Measurements from ENCODE around the gene PANK3. TPM values are rescaled to one million over a fixed set of nuclear protein-coding genes. Genes with fewer than 3 reads are reported as not detected.

Gene PANK3
- total RNA-seq, result 10 to 100 TPM; 38.6 to 44.0 (median 41.6) TPM

GRCh38 chr5:168578538-168579487 lies at the start of gene PANK3:
Gene PANK3, minus strand, starts transcription at chr5:168579368. Its CDS starts 85 bp downstream, at chr5:168579283.
- ATAC-seq, result peak; percentile 77
- no peaks in the 10 kb centered on the region for H3K27me3 Mint-ChIP-seq (ENCODE audit: low read depth)
- no peak for DNase-seq
- H3K9me3 Mint-ChIP-seq, result no peaks in the 10 kb centered on the region
- peak within 1 kb of the TSS; percentile 94 for H3K4me3 Mint-ChIP-seq
- H3K36me3 Mint-ChIP-seq (ENCODE audit: insufficient read depth), result peaks cover 2% of the 10 kb centered on the region
- H3K4me1 Mint-ChIP-seq (ENCODE audit: low read depth), result peaks cover 32% of the 10 kb centered on the region

GRCh38 chr5:168624850-168625364 lies 45.7 kb upstream of the PANK3 start:
- ATAC-seq, result no peak

GRCh38 chr5:168620807-168621206 lies 41.6 kb upstream of the PANK3 start:
- DNase-seq (no peak), ATAC-seq (no peak)
- no peak overlapping the region for H3K4me3 Mint-ChIP-seq
- H3K9me3 Mint-ChIP-seq, result no peaks in the 10 kb centered on the region
- H3K27me3 Mint-ChIP-seq (ENCODE audit: low read depth), result peaks cover 6% of the 10 kb centered on the region
- no peaks in the 10 kb centered on the region for H3K36me3 Mint-ChIP-seq (ENCODE audit: insufficient read depth)
- H3K4me1 Mint-ChIP-seq (ENCODE audit: low read depth), result no peaks in the 10 kb centered on the region

More at GRCh38 chr5:168624850-168625364, 45.7 kb upstream of the PANK3 start:
- Mint-ChIP-seq H3K4me1 (ENCODE audit: low read depth) (no peaks in the 10 kb centered on the region), H3K9me3 (peaks cover under 1% of the 10 kb centered on the region), H3K4me3 (no peak overlapping the region), H3K36me3 (ENCODE audit: insufficient read depth) (no peaks in the 10 kb centered on the region), H3K27me3 (ENCODE audit: low read depth) (peaks cover 22% of the 10 kb centered on the region)
- no peak for DNase-seq

GRCh38 chr5:168614661-168615060 lies 35.5 kb upstream of the PANK3 start:
- peaks cover 3% of the 10 kb centered on the region for H3K36me3 Mint-ChIP-seq (ENCODE audit: insufficient read depth)
- peaks cover 11% of the 10 kb centered on the region for H3K4me1 Mint-ChIP-seq (ENCODE audit: low read depth)
- ATAC-seq (no peak), DNase-seq (no peak)
- no peaks in the 10 kb centered on the region for H3K9me3 Mint-ChIP-seq
- H3K27me3 Mint-ChIP-seq (ENCODE audit: low read depth), result no peaks in the 10 kb centered on the region
- H3K4me3 Mint-ChIP-seq, result no peak overlapping the region

GRCh38 chr5:168613996-168614395 lies 34.8 kb upstream of the PANK3 start:
- peaks cover 3% of the 10 kb centered on the region for H3K36me3 Mint-ChIP-seq (ENCODE audit: insufficient read depth)
- H3K27me3 Mint-ChIP-seq (ENCODE audit: low read depth), result no peaks in the 10 kb centered on the region
- peaks cover 11% of the 10 kb centered on the region for H3K4me1 Mint-ChIP-seq (ENCODE audit: low read depth)
- ATAC-seq (no peak), DNase-seq (no peak)
- H3K4me3 Mint-ChIP-seq, result no peak overlapping the region
- no peaks in the 10 kb centered on the region for H3K9me3 Mint-ChIP-seq

GRCh38 chr5:168613396-168613795 lies 34.2 kb upstream of the PANK3 start:
- peaks cover 11% of the 10 kb centered on the region for H3K4me1 Mint-ChIP-seq (ENCODE audit: low read depth)
- DNase-seq (no peak), ATAC-seq (no peak)
- H3K27me3 Mint-ChIP-seq (ENCODE audit: low read depth), result no peaks in the 10 kb centered on the region
- peaks cover 3% of the 10 kb centered on the region for H3K36me3 Mint-ChIP-seq (ENCODE audit: insufficient read depth)
- no peak overlapping the region for H3K4me3 Mint-ChIP-seq
- no peaks in the 10 kb centered on the region for H3K9me3 Mint-ChIP-seq

- no peaks in the 10 kb centered on the region for H3K27me3 Mint-ChIP-seq (ENCODE audit: low read depth)
- H3K9me3 Mint-ChIP-seq, result no peaks in the 10 kb centered on the region
- H3K4me1 Mint-ChIP-seq (ENCODE audit: low read depth), result peaks cover 12% of the 10 kb centered on the region
- peak; percentile 73 for ATAC-seq
- peaks cover 3% of the 10 kb centered on the region for H3K36me3 Mint-ChIP-seq (ENCODE audit: insufficient read depth)
- DNase-seq, result no peak
- peak overlapping the region; percentile 9 for H3K4me3 Mint-ChIP-seq
Measured at GRCh38 chr5:168612996-168613395, 33.8 kb upstream of the PANK3 start.

- DNase-seq, result no peak
- H3K4me1 Mint-ChIP-seq (ENCODE audit: low read depth), result peaks cover 13% of the 10 kb centered on the region
- peaks cover 3% of the 10 kb centered on the region for H3K36me3 Mint-ChIP-seq (ENCODE audit: insufficient read depth)
- H3K27me3 Mint-ChIP-seq (ENCODE audit: low read depth), result no peaks in the 10 kb centered on the region
- H3K9me3 Mint-ChIP-seq, result no peaks in the 10 kb centered on the region
- H3K4me3 Mint-ChIP-seq, result no peak overlapping the region
- no peak for ATAC-seq
Measured at GRCh38 chr5:168612123-168612522, 33.0 kb upstream of the PANK3 start.

- no peaks in the 10 kb centered on the region for H3K9me3 Mint-ChIP-seq
- H3K27me3 Mint-ChIP-seq (ENCODE audit: low read depth), result no peaks in the 10 kb centered on the region
- ATAC-seq, result no peak
- H3K4me1 Mint-ChIP-seq (ENCODE audit: low read depth), result peaks cover 13% of the 10 kb centered on the region
- H3K36me3 Mint-ChIP-seq (ENCODE audit: insufficient read depth), result peaks cover 3% of the 10 kb centered on the region
- H3K4me3 Mint-ChIP-seq, result no peak overlapping the region
- DNase-seq, result no peak
Measured at GRCh38 chr5:168611165-168611564, 32.0 kb upstream of the PANK3 start.

- DNase-seq (no peak), ATAC-seq (no peak)
- Mint-ChIP-seq H3K4me1 (ENCODE audit: low read depth) (peaks cover 13% of the 10 kb centered on the region), H3K36me3 (ENCODE audit: insufficient read depth) (peaks cover 3% of the 10 kb centered on the region), H3K4me3 (no peak overlapping the region), H3K9me3 (no peaks in the 10 kb centered on the region), H3K27me3 (ENCODE audit: low read depth) (no peaks in the 10 kb centered on the region)
Measured at GRCh38 chr5:168609806-168610482, 30.8 kb upstream of the PANK3 start.

GRCh38 chr5:168608821-168609220 lies 29.7 kb upstream of the PANK3 start:
- no peak for ATAC-seq
- Mint-ChIP-seq H3K9me3 (no peaks in the 10 kb centered on the region), H3K4me3 (no peak overlapping the region)

GRCh38 chr5:168608386-168608785 lies 29.2 kb upstream of the PANK3 start:
- ATAC-seq, result no peak
- H3K4me1 Mint-ChIP-seq (ENCODE audit: low read depth), result peaks cover 12% of the 10 kb centered on the region
- H3K9me3 Mint-ChIP-seq, result no peaks in the 10 kb centered on the region
- H3K36me3 Mint-ChIP-seq (ENCODE audit: insufficient read depth), result no peaks in the 10 kb centered on the region
- H3K4me3 Mint-ChIP-seq, result no peak overlapping the region
- no peak for DNase-seq
- no peaks in the 10 kb centered on the region for H3K27me3 Mint-ChIP-seq (ENCODE audit: low read depth)

More at GRCh38 chr5:168608821-168609220, 29.7 kb upstream of the PANK3 start:
- no peak for DNase-seq
- peaks cover 13% of the 10 kb centered on the region for H3K4me1 Mint-ChIP-seq (ENCODE audit: low read depth)
- no peaks in the 10 kb centered on the region for H3K27me3 Mint-ChIP-seq (ENCODE audit: low read depth)
- H3K36me3 Mint-ChIP-seq (ENCODE audit: insufficient read depth), result no peaks in the 10 kb centered on the region

GRCh38 chr5:168607946-168608345 lies 28.8 kb upstream of the PANK3 start:
- Mint-ChIP-seq H3K4me3 (no peak overlapping the region), H3K4me1 (ENCODE audit: low read depth) (peaks cover 7% of the 10 kb centered on the region), H3K9me3 (no peaks in the 10 kb centered on the region), H3K27me3 (ENCODE audit: low read depth) (no peaks in the 10 kb centered on the region), H3K36me3 (ENCODE audit: insufficient read depth) (no peaks in the 10 kb centered on the region)
- ATAC-seq (peak; percentile 76 to 77), DNase-seq (no peak)

- H3K27me3 Mint-ChIP-seq (ENCODE audit: low read depth), result no peaks in the 10 kb centered on the region
- ATAC-seq, result no peak
- H3K9me3 Mint-ChIP-seq, result no peaks in the 10 kb centered on the region
- DNase-seq, result no peak
- peaks cover 2% of the 10 kb centered on the region for H3K4me1 Mint-ChIP-seq (ENCODE audit: low read depth)
- H3K36me3 Mint-ChIP-seq (ENCODE audit: insufficient read depth), result no peaks in the 10 kb centered on the region
- no peak overlapping the region for H3K4me3 Mint-ChIP-seq
Measured at GRCh38 chr5:168606562-168606961, 27.4 kb upstream of the PANK3 start.
